SK-N-SH treated with all-trans-retinoic acid at 6 μM for 48 hours (cell line): ENCODE data around the gene COL4A2.
A peak's percentile ranks its signal among the peaks of the same experiment; 100 is the strongest.

Experiments
- CSRNP3 ChIP-seq: fragments of 250-450 bp; sonication (Bioruptor Pico); IDR thresholded peaks from 2 replicates; pipeline ENCODE4 v1.5.1; 2021; ENCODE audit warnings: mild to moderate bottlenecking, moderate library complexity
- GLIS3 ChIP-seq: fragments of 250-450 bp; sonication (Bioruptor Pico); IDR thresholded peaks from 2 replicates; pipeline ENCODE4 v1.5.0; 2020; ENCODE audit warnings: mild to moderate bottlenecking, moderate library complexity
- ISL1 ChIP-seq: fragments of 250-450 bp; sonication (Bioruptor Pico); IDR thresholded peaks from 2 replicates; pipeline ENCODE4 v2.1.2; 2022; ENCODE audit warnings: mild to moderate bottlenecking, moderate library complexity
- PPARA ChIP-seq: fragments of 250-450 bp; sonication (Bioruptor Pico); IDR thresholded peaks from 2 replicates; pipeline ENCODE4 v1.5.0; 2020; ENCODE audit warnings: mild to moderate bottlenecking, borderline replicate concordance
- SNAI2 ChIP-seq: fragments of 250-450 bp; sonication (Bioruptor Pico); IDR thresholded peaks from 2 replicates; pipeline ENCODE4 v1.5.0; 2020; ENCODE audit warnings: mild to moderate bottlenecking, moderate library complexity
- ZFP3 ChIP-seq: fragments of 250-450 bp; sonication (Bioruptor Pico); IDR thresholded peaks from 2 replicates; pipeline ENCODE4 v1.5.0; 2020; ENCODE audit warnings: mild to moderate bottlenecking, moderate library complexity
- ZFP30 ChIP-seq: fragments of 450-650 bp; formaldehyde crosslinking; IDR thresholded peaks from 2 replicates; pipeline ENCODE4 v1.5.0; 2022; ENCODE audit warnings: mild to moderate bottlenecking, moderate library complexity
- ZNF565 ChIP-seq: fragments of 450-650 bp; formaldehyde crosslinking; conservative IDR thresholded peaks from 2 replicates; pipeline ENCODE4 v1.5.0; 2020; ENCODE audit warnings: low read depth, mild to moderate bottlenecking, moderate library complexity
- ZNF70 ChIP-seq: fragments of 450-650 bp; formaldehyde crosslinking; IDR thresholded peaks from 2 replicates; pipeline ENCODE4 v1.5.0; 2020; ENCODE audit warnings: mild to moderate bottlenecking, moderate library complexity
- ZNF8 ChIP-seq: fragments of 450-650 bp; formaldehyde crosslinking; IDR thresholded peaks from 2 replicates; pipeline ENCODE4 v1.5.0; 2020; ENCODE audit warnings: mild to moderate bottlenecking, moderate library complexity
- TF ChIP-seq, protein P1 (sequence below): fragments of 250-450 bp; sonication (Bioruptor Pico); IDR thresholded peaks from 2 replicates; pipeline ENCODE4 v1.8.0; 2020; ENCODE audit warnings: mild to moderate bottlenecking, moderate library complexity, borderline replicate concordance
- TF ChIP-seq, protein P2 (sequence below): fragments of 250-450 bp; sonication (Bioruptor Pico); IDR thresholded peaks from 2 replicates; pipeline ENCODE4 v1.5.0; 2020; ENCODE audit warnings: mild to moderate bottlenecking, moderate library complexity

DNA sequence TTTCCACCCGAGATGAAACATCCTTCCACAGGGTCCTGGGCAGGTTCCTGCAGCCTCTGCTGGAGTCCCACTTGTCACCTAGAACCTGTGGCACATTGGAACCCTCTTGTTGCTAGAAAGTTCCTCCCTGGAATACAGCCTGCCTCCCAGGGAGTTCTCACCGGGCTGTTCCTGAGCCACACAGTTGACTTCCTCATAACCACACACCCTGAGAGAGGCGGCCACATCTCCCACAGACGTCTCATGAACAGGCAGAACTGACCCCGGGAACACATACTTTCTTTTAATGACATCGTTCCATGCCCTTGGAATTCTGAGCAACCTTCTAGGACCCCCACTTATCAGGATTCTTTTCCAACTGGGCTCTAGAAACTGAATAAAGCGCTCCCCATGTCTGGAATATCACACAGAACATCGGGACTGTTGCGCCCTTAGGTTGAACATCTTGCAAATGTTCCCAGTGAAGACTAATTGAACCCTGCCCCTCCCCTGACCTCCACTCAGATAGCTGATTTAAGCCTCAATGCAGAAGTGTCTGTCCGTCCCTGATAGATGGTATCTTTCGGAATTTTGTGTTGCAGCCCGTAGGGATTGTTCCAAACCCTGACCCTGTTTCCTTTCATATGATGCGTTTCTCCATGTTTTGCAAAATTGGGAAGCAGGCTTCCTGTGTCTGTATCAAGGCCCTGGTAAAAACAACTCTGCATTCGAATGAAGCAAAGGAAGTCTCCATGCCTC is 163.4 kb downstream of the COL4A2 start:
- TF ChIP-seq ISL1 (CRISPR knock-in tag) (no peak), GLIS3 (CRISPR knock-in tag) (no peak), ZNF8 (CRISPR knock-in tag) (no peak), ZNF565 (no peak), PPARA (CRISPR knock-in tag) (no peak), SNAI2 (CRISPR knock-in tag) (no peak), ZFP30 (CRISPR knock-in tag) (no peak), CSRNP3 (no peak), ZFP3 (CRISPR knock-in tag) (no peak), ZNF70 (CRISPR knock-in tag) (no peak)
- TF ChIP-seq, protein P1, sequence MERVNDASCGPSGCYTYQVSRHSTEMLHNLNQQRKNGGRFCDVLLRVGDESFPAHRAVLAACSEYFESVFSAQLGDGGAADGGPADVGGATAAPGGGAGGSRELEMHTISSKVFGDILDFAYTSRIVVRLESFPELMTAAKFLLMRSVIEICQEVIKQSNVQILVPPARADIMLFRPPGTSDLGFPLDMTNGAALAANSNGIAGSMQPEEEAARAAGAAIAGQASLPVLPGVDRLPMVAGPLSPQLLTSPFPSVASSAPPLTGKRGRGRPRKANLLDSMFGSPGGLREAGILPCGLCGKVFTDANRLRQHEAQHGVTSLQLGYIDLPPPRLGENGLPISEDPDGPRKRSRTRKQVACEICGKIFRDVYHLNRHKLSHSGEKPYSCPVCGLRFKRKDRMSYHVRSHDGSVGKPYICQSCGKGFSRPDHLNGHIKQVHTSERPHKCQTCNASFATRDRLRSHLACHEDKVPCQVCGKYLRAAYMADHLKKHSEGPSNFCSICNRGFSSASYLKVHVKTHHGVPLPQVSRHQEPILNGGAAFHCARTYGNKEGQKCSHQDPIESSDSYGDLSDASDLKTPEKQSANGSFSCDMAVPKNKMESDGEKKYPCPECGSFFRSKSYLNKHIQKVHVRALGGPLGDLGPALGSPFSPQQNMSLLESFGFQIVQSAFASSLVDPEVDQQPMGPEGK: no peak
- TF ChIP-seq, protein P2, sequence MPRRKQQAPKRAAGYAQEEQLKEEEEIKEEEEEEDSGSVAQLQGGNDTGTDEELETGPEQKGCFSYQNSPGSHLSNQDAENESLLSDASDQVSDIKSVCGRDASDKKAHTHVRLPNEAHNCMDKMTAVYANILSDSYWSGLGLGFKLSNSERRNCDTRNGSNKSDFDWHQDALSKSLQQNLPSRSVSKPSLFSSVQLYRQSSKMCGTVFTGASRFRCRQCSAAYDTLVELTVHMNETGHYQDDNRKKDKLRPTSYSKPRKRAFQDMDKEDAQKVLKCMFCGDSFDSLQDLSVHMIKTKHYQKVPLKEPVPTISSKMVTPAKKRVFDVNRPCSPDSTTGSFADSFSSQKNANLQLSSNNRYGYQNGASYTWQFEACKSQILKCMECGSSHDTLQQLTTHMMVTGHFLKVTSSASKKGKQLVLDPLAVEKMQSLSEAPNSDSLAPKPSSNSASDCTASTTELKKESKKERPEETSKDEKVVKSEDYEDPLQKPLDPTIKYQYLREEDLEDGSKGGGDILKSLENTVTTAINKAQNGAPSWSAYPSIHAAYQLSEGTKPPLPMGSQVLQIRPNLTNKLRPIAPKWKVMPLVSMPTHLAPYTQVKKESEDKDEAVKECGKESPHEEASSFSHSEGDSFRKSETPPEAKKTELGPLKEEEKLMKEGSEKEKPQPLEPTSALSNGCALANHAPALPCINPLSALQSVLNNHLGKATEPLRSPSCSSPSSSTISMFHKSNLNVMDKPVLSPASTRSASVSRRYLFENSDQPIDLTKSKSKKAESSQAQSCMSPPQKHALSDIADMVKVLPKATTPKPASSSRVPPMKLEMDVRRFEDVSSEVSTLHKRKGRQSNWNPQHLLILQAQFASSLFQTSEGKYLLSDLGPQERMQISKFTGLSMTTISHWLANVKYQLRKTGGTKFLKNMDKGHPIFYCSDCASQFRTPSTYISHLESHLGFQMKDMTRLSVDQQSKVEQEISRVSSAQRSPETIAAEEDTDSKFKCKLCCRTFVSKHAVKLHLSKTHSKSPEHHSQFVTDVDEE (CRISPR knock-in tag): peak; percentile 37; the same call in 1 of the 2 replicates
